Breast epithelium (tissue), 3 donors: Measurements from ENCODE around the gene TCEAL8.

Experiments
- CTCF ChIP-seq, 3 donors: fragments of 450-650 bp; IDR thresholded peaks; one replicate each; pipeline ENCODE4 v1.5.1; 2016 to 2017; ENCODE audit warnings: antibody characterized with exemption in 3 of 3, mild to moderate bottlenecking in 3 of 3, moderate library complexity in 3 of 3
- POLR2A ChIP-seq: fragments of 450-650 bp; IDR thresholded peaks from one replicate; pipeline ENCODE4 v1.6.1; 2016; ENCODE audit warnings: antibody characterized with exemption, mild to moderate bottlenecking, moderate library complexity
- POLR2AphosphoS5 ChIP-seq, 3 donors: sonication (generic); formaldehyde crosslinking; IDR thresholded peaks; one replicate each; pipeline ENCODE4 v1.6.1; 2017; ENCODE audit warnings: antibody characterized with exemption in 3 of 3

- TF ChIP-seq POLR2A = no peak
- TF ChIP-seq CTCF (IDR thresholded peaks at IDR 0.05) = no peak
- no peak for TF ChIP-seq POLR2AphosphoS5 (IDR thresholded peaks at IDR 0.05)
These were observed 21.7 kb downstream of the TCEAL8 start for GRCh38 chrX:103233263-103233662.
